Uterus (tissue), 4 donors: Measurements from ENCODE around the gene TPCN1. TPM values are rescaled to one million over a fixed set of nuclear protein-coding genes. Genes with fewer than 3 reads are reported as not detected.
A peak's percentile ranks its signal among the peaks of the same experiment; 100 is the strongest.

Source experiments
- DNase-seq, 2 donors: peaks; one replicate each; pipeline ENCODE4 v3.0.0-alpha.2; 2019 to 2020
- H3K27ac ChIP-seq, 2 donors: fragments of 200-600 bp; sonication (generic); 1 replicate in 1 of 2; 2 replicates in 1 of 2; pipeline ENCODE4 v1.5.1; 2016 to 2018
- H3K27me3 ChIP-seq, 2 donors: fragments of 200-600 bp; sonication (generic); one replicate each; pipeline ENCODE4 v1.5.1; 2018 to 2019; ENCODE audit warnings: control low read depth in 1 of 2
- H3K36me3 ChIP-seq, 2 donors: fragments of 200-600 bp; sonication (generic); one replicate each; pipeline ENCODE4 v1.5.1; 2019; ENCODE audit warnings: control low read depth in 1 of 2
- H3K4me1 ChIP-seq, 2 donors: fragments of 200-600 bp; sonication (generic); one replicate each; pipeline ENCODE4 v1.5.1; 2018 to 2019; ENCODE audit warnings: control low read depth in 1 of 2
- H3K4me3 ChIP-seq, 2 donors: fragments of 200-600 bp; sonication (generic); 1 replicate in 1 of 2; 2 replicates in 1 of 2; pipeline ENCODE4 v1.5.1; 2018 to 2019; ENCODE audit warnings: mild to moderate bottlenecking in 1 of 2
- H3K9me3 ChIP-seq, 2 donors: fragments of 200-600 bp; sonication (generic); one replicate each; pipeline ENCODE4 v1.5.1; 2019; ENCODE audit warnings: control low read depth in 1 of 2
- CTCF ChIP-seq, 4 experiments: fragments of 200-600 bp in 2 of 4; fragments of 450-650 bp in 2 of 4; sonication (generic) in 2 of 4; IDR thresholded peaks; one replicate each; pipeline ENCODE4 v1.5.1; 2016 to 2019; ENCODE audit warnings: antibody characterized with exemption in 4 of 4, mild to moderate bottlenecking in 2 of 4, moderate library complexity in 1 of 4
- POLR2A ChIP-seq, 2 donors: fragments of 450-650 bp; IDR thresholded peaks; one replicate each; pipeline ENCODE4 v1.6.1; 2016; ENCODE audit warnings: antibody characterized with exemption in 2 of 2, mild to moderate bottlenecking in 1 of 2, moderate library complexity in 1 of 2
- intact Hi-C: fragments of 100-400 bp; cut with DNase I; formaldehyde crosslinking; loops from one replicate; pipeline ENCODE4 v1.15.1; 2023; ENCODE audit warnings: low total_unique reads
- total RNA-seq, 4 donors: library from RNA; depleted of rRNA in 3 of 4; stranded (reverse); fragments of >200 nt in 3 of 4; gene quantifications; one replicate each; pipeline versions ENCODE4 v1.1.0 to v1.2.4, GENCODE V29; 2014 to 2023
- donor health status: DM: yes; HTN: yes; CAD: no.

Gene TPCN1
- total RNA-seq, 4 donors from 2014 or later, result 21.4 to 79.8 (median 52.9) TPM

GRCh38 chr12:113295886-113296556, 74.8 kb downstream of the TPCN1 start:
- no peak for DNase-seq
- no peaks in the 10 kb centered on the region for H3K9me3 ChIP-seq
- no peak overlapping the region for H3K4me3 ChIP-seq
- no peak overlapping the region for H3K27ac ChIP-seq
- no peaks in the 10 kb centered on the region for H3K27me3 ChIP-seq
- no peaks in the 10 kb centered on the region for H3K36me3 ChIP-seq
- H3K4me1 ChIP-seq, result peaks cover 0 to 17% of the 10 kb centered on the region in 2 donors
- intact Hi-C loops, result no loop called here
- TF ChIP-seq CTCF (IDR thresholded peaks at IDR 0.05) (no peak), POLR2A (IDR thresholded peaks at IDR 0.05) (no peak)

GRCh38 chr12:113296557-113297213, 75.4 kb downstream of the TPCN1 start:
- DNase-seq, result no peak
- Histone ChIP-seq H3K4me3 (no peak overlapping the region), H3K4me1 (peaks cover 0 to 17% of the 10 kb centered on the region in 2 donors), H3K9me3 (no peaks in the 10 kb centered on the region), H3K27me3 (no peaks in the 10 kb centered on the region), H3K27ac (peak overlapping the region in 1 of 2 donors; percentile 12), H3K36me3 (no peaks in the 10 kb centered on the region)
- intact Hi-C loops, result no loop called here
- TF ChIP-seq POLR2A (IDR thresholded peaks at IDR 0.05) (no peak), CTCF (IDR thresholded peaks at IDR 0.05) (no peak)

GRCh38 chr12:113297214-113297587, 75.9 kb downstream of the TPCN1 start:
- intact Hi-C loops, result no loop called here
- no peak overlapping the region for H3K4me3 ChIP-seq
- no peak for DNase-seq
- H3K36me3 ChIP-seq, result no peaks in the 10 kb centered on the region
- no peaks in the 10 kb centered on the region for H3K9me3 ChIP-seq
- no peaks in the 10 kb centered on the region for H3K27me3 ChIP-seq
- no peak for TF ChIP-seq CTCF (IDR thresholded peaks at IDR 0.05)
- no peak for TF ChIP-seq POLR2A (IDR thresholded peaks at IDR 0.05)
- H3K4me1 ChIP-seq, result peaks cover 0 to 17% of the 10 kb centered on the region in 2 donors
- peak overlapping the region in 1 of 2 donors; percentile 55 for H3K27ac ChIP-seq

GRCh38 chr12:113297621-113298471, 76.6 kb downstream of the TPCN1 start:
- intact Hi-C loops, result no loop called here
- Histone ChIP-seq H3K9me3 (no peaks in the 10 kb centered on the region), H3K4me3 (no peak overlapping the region), H3K27me3 (no peaks in the 10 kb centered on the region), H3K4me1 (peaks cover 0 to 17% of the 10 kb centered on the region in 2 donors), H3K36me3 (no peaks in the 10 kb centered on the region), H3K27ac (peak overlapping the region in 1 of 2 donors; percentile 55)
- no peak for TF ChIP-seq CTCF (IDR thresholded peaks at IDR 0.05)
- no peak for TF ChIP-seq POLR2A (IDR thresholded peaks at IDR 0.05)
- DNase-seq, result no peak

GRCh38 chr12:113298472-113298817, 77.2 kb downstream of the TPCN1 start:
- Histone ChIP-seq H3K27ac (peak overlapping the region in 1 of 2 donors; percentile 55), H3K27me3 (no peaks in the 10 kb centered on the region), H3K9me3 (no peaks in the 10 kb centered on the region), H3K4me3 (no peak overlapping the region), H3K36me3 (no peaks in the 10 kb centered on the region), H3K4me1 (peaks cover 0 to 17% of the 10 kb centered on the region in 2 donors)
- intact Hi-C loops, result no loop called here
- TF ChIP-seq POLR2A (IDR thresholded peaks at IDR 0.05) (no peak), CTCF (IDR thresholded peaks at IDR 0.05) (no peak)
- no peak for DNase-seq
